ENCODE data around the gene CCDC120. TPM values are rescaled to one million over a fixed set of nuclear protein-coding genes. Genes with fewer than 3 reads are reported as not detected.

CCDC120 gene
- total RNA-seq, 2 experiments from 2014 or later, result 3.5 to 3.7 TPM

GRCh38 chrX:49100704-49101628, 42.2 kb downstream of the CCDC120 start:
- H3K4me1 Mint-ChIP-seq (ENCODE audit: low read depth), result peaks cover 2% of the 10 kb centered on the region
- no peaks in the 10 kb centered on the region for H3K9me3 Mint-ChIP-seq
- TF ChIP-seq CTCF (IDR thresholded peaks at IDR 0.05), result no peak
- intact Hi-C loops (cut with micrococcal nuclease), result no loop called here
- ChIA-PET POLR2A (interaction anchor here (1.1 kb wide), 1 partner anchor 22 kb away, joined by 4 read pairs; no protein-coding TSS in a partner anchor), CTCF (no interaction called here)
- H3K4me3 Mint-ChIP-seq, result peak overlapping the region; percentile 88
- no peaks in the 10 kb centered on the region for H3K36me3 Mint-ChIP-seq (ENCODE audit: low read depth)
- DNase-seq, result peak; percentile 90
- H3K27ac Mint-ChIP-seq, result peak overlapping the region; percentile 91
- peak; percentile 98 for ATAC-seq
- no peaks in the 10 kb centered on the region for H3K27me3 Mint-ChIP-seq

- no peaks in the 10 kb centered on the region for H3K9me3 Mint-ChIP-seq
- intact Hi-C loops (cut with micrococcal nuclease), result no loop called here
- POLR2A ChIA-PET, result interaction anchor here (1.1 kb wide), 1 partner anchor 21 kb away, joined by 4 read pairs; no protein-coding TSS in a partner anchor
- peak overlapping the region; percentile 91 for H3K27ac Mint-ChIP-seq
- no peaks in the 10 kb centered on the region for H3K27me3 Mint-ChIP-seq
- DNase-seq (no peak), ATAC-seq (no peak)
- H3K4me3 Mint-ChIP-seq, result peak overlapping the region; percentile 88
- TF ChIP-seq CTCF (IDR thresholded peaks at IDR 0.05), result no peak
- CTCF ChIA-PET, result no interaction called here
- H3K4me1 Mint-ChIP-seq (ENCODE audit: low read depth), result peaks cover 2% of the 10 kb centered on the region
- H3K36me3 Mint-ChIP-seq (ENCODE audit: low read depth), result no peaks in the 10 kb centered on the region
These were observed 42.8 kb downstream of the CCDC120 start for GRCh38 chrX:49101629-49101984.

GRCh38 chrX:49102190-49102589, 43.4 kb downstream of the CCDC120 start:
- ChIA-PET POLR2A (interaction anchor here (1.1 kb wide), 1 partner anchor 21 kb away, joined by 4 read pairs; no protein-coding TSS in a partner anchor), CTCF (no interaction called here)
- Mint-ChIP-seq H3K27me3 (no peaks in the 10 kb centered on the region), H3K36me3 (ENCODE audit: low read depth) (no peaks in the 10 kb centered on the region), H3K9me3 (no peaks in the 10 kb centered on the region), H3K4me1 (ENCODE audit: low read depth) (peaks cover 2% of the 10 kb centered on the region), H3K4me3 (peak overlapping the region; percentile 88), H3K27ac (peak overlapping the region; percentile 91)
- TF ChIP-seq CTCF (IDR thresholded peaks at IDR 0.05), result no peak
- intact Hi-C loops (cut with micrococcal nuclease), result no loop called here
- DNase-seq (no peak), ATAC-seq (no peak)

GRCh38 chrX:49103637-49104036, 44.8 kb downstream of the CCDC120 start:
- Mint-ChIP-seq H3K4me1 (ENCODE audit: low read depth) (peaks cover 2% of the 10 kb centered on the region), H3K27me3 (no peaks in the 10 kb centered on the region), H3K9me3 (no peaks in the 10 kb centered on the region), H3K36me3 (ENCODE audit: low read depth) (no peaks in the 10 kb centered on the region), H3K4me3 (no peak overlapping the region), H3K27ac (no peak overlapping the region)
- no peak for TF ChIP-seq CTCF (IDR thresholded peaks at IDR 0.05)
- DNase-seq, result no peak
- ChIA-PET CTCF (interaction anchor here (1.5 kb wide), 1 partner anchor 39 kb away, joined by 3 read pairs; no protein-coding TSS in a partner anchor), POLR2A (no interaction called here)
- intact Hi-C loops (cut with micrococcal nuclease), result no loop called here
- ATAC-seq, result no peak

GRCh38 chrX:49106296-49106695, 47.5 kb downstream of the CCDC120 start:
- no peak for DNase-seq
- no peak overlapping the region for H3K4me3 Mint-ChIP-seq
- CTCF ChIA-PET, result interaction anchor here (0.7 to 2.0 kb wide), 5 partner anchors 11 to 64 kb away, joined by 3 to 6 read pairs (median 3); no protein-coding TSS in a partner anchor
- no peak for TF ChIP-seq CTCF (IDR thresholded peaks at IDR 0.05)
- H3K36me3 Mint-ChIP-seq (ENCODE audit: low read depth), result peaks cover 4% of the 10 kb centered on the region
- H3K27me3 Mint-ChIP-seq, result no peaks in the 10 kb centered on the region
- H3K27ac Mint-ChIP-seq, result no peak overlapping the region
- no peak for ATAC-seq
- intact Hi-C loops (cut with micrococcal nuclease), result no loop called here
- H3K9me3 Mint-ChIP-seq, result no peaks in the 10 kb centered on the region
- peaks cover 2% of the 10 kb centered on the region for H3K4me1 Mint-ChIP-seq (ENCODE audit: low read depth)
- POLR2A ChIA-PET, result no interaction called here
